HepG2 (cell line): Measurements from ENCODE around the gene PCNA. TPM values are rescaled to one million over a fixed set of nuclear protein-coding genes. Genes with fewer than 3 reads are reported as not detected.

Source experiments
- AKAP8 ChIP-seq: sonication (generic); formaldehyde crosslinking; IDR thresholded peaks from 2 replicates; pipeline ENCODE4 v1.5.1; 2020; ENCODE audit warnings: mild to moderate bottlenecking, missing genetic modification reagents
- ATM ChIP-seq: fragments of 450-650 bp; IDR thresholded peaks from 2 replicates; pipeline ENCODE4 v1.7.1; 2017; ENCODE audit warnings: mild to moderate bottlenecking, borderline replicate concordance
- HNRNPUL1 ChIP-seq: fragments of 200-400 bp; formaldehyde crosslinking; IDR thresholded peaks from 2 replicates; pipeline ENCODE4 v1.6.1; 2017; ENCODE audit warnings: low read depth, mild to moderate bottlenecking, low read length, moderate library complexity
- KLF9 ChIP-seq: IDR thresholded peaks from 2 replicates; pipeline ENCODE4 v1.6.1; 2016; ENCODE audit warnings: low read depth
- MAZ ChIP-seq, 2 experiments: sonication (generic) in 1 of 2; formaldehyde crosslinking in 1 of 2; IDR thresholded peaks; 2 replicates each; pipeline versions ENCODE4 v1.5.0 to v1.6.1; 2012 to 2020; ENCODE audit warnings: low read depth in 2 of 2, mild to moderate bottlenecking in 2 of 2, borderline replicate concordance in 1 of 2, improper control_type of control experiment in 1 of 2, low read length in 1 of 2, missing genetic modification reagents in 1 of 2, moderate library complexity in 1 of 2
- MXD4 ChIP-seq: IDR thresholded peaks from 2 replicates; pipeline ENCODE4 v1.6.1; 2016; ENCODE audit warnings: mild to moderate bottlenecking, missing biosample characterization, missing genetic modification reagents
- NONO ChIP-seq, 2 experiments: fragments of 450-650 bp in 1 of 2; sonication (generic) in 1 of 2; formaldehyde crosslinking in 1 of 2; IDR thresholded peaks in 1 of 2; conservative IDR thresholded peaks in 1 of 2; 2 replicates each; pipeline versions ENCODE4 v1.6.1 to v1.8.0; 2017 to 2022; ENCODE audit warnings: mild to moderate bottlenecking in 1 of 2, missing genetic modification reagents in 1 of 2, moderate library complexity in 1 of 2
- NR3C1 ChIP-seq: sonication (generic); formaldehyde crosslinking; IDR thresholded peaks from 2 replicates; pipeline ENCODE4 v1.4.0; 2020; ENCODE audit warnings: missing genetic modification reagents
- PCBP2 ChIP-seq: fragments of 200-400 bp; formaldehyde crosslinking; optimal IDR thresholded peaks from 2 replicates; pipeline ENCODE3; 2018; ENCODE audit warnings: low read length, low read depth; ENCODE audit not compliant: poor library complexity, severe bottlenecking
- RBM22 ChIP-seq: fragments of 200-400 bp; formaldehyde crosslinking; optimal IDR thresholded peaks from 2 replicates; pipeline ENCODE3; 2017; ENCODE audit warnings: mild to moderate bottlenecking, low read length, moderate library complexity
- ZNF207 ChIP-seq: fragments of 450-650 bp; IDR thresholded peaks from 2 replicates; pipeline ENCODE4 v1.6.1; 2016; ENCODE audit warnings: antibody characterized with exemption, borderline replicate concordance
- ZNF317 ChIP-seq: sonication (generic); formaldehyde crosslinking; IDR thresholded peaks from 2 replicates; pipeline ENCODE4 v1.5.0; 2020; ENCODE audit warnings: mild to moderate bottlenecking, missing genetic modification reagents
- ZNF766 ChIP-seq: sonication (generic); formaldehyde crosslinking; IDR thresholded peaks from 2 replicates; pipeline ENCODE4 v1.5.0; 2020; ENCODE audit warnings: missing genetic modification reagents, borderline replicate concordance
- ZNF891 ChIP-seq: sonication (generic); formaldehyde crosslinking; IDR thresholded peaks from 2 replicates; pipeline ENCODE4 v1.5.0; 2020; ENCODE audit warnings: mild to moderate bottlenecking, missing genetic modification reagents
- polyA plus RNA-seq, 8 experiments: library from polyadenylated mRNA; depleted of rRNA in 3 of 8; stranded (reverse) in 7 of 8; unstranded in 1 of 8; fragments of >200 nt; fragmentation: Illumina TruSeq in 4 of 8; extraction: Trizol in 4 of 8; gene quantifications; 2 replicates each; pipeline versions ENCODE4 v1.2.1 to v1.2.3, GENCODE V29; 2011 to 2016; ENCODE audit warnings: low read depth in 4 of 8, missing spikeins in 1 of 8, mixed read lengths in 1 of 8; ENCODE audit not compliant: insufficient read depth in 1 of 8
- total RNA-seq, 5 experiments: library from RNA; depleted of rRNA; stranded (reverse); fragments of >200 nt; fragmentation: Illumina TruSeq; extraction: Trizol; gene quantifications; 2 replicates each; pipeline ENCODE4 v1.2.3, GENCODE V29; 2016; ENCODE audit warnings: low read depth in 1 of 5
- TF ChIP-seq, protein P1 (sequence below): sonication (generic); formaldehyde crosslinking; IDR thresholded peaks from 2 replicates; pipeline ENCODE4 v1.5.1; 2020; ENCODE audit warnings: mild to moderate bottlenecking, missing genetic modification reagents, moderate library complexity
- TF ChIP-seq, protein P2 (sequence below): sonication (generic); formaldehyde crosslinking; IDR thresholded peaks from one replicate; pipeline ENCODE4 v1.5.1; 2020; ENCODE audit warnings: mild to moderate bottlenecking, missing genetic modification reagents; ENCODE audit errors: not compliant biosample characterization

PCNA gene
- total and polyA plus RNA-seq, 2 of the 13 experiments (the other 11 are each of a cell fraction or from before 2014, with no cell fraction given), result 229 to 655 TPM

DNA sequence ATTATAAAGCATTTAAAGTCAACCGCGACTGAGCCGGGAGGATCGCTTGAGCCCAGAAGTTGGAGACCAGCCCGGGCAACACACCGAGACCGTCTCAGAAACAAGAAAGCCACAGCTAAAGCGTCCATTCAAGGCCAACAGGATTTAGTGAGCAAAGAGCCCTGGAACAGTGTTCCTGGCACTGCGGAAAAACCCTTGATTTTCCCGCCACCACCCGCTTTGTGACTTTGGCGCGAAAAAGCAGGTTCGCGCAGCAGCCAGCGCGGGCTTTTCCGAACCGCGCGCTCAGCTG, 669 bp downstream of the PCNA start (continued):
- TF ChIP-seq PCBP2 (no peak), ZNF891 (no peak), KLF9 (CRISPR knock-in tag) (peak; percentile 86), ZNF207 (no peak), AKAP8 (CRISPR knock-in tag) (no peak), ZNF766 (CRISPR knock-in tag) (no peak), ATM (no peak), NR3C1 (CRISPR knock-in tag) (no peak), NONO (IDR thresholded peaks at IDR 0.05) (no peak), NONO (CRISPR knock-in tag; conservative IDR thresholded peaks at IDR 0.05) (no peak), HNRNPUL1 (no peak), MAZ (IDR thresholded peaks at IDR 0.05; ENCODE audit: borderline replicate concordance, low read depth, low read length) (0 out of 2 replicates have a peak, but pooled peaks have one; percentile 11), MAZ (CRISPR knock-in tag; IDR thresholded peaks at IDR 0.05; ENCODE audit: low read depth) (no peak), RBM22 (no peak), MXD4 (CRISPR knock-in tag) (no peak; the same call in 1 of the 2 replicates), ZNF317 (CRISPR knock-in tag) (no peak; the same call in 1 of the 2 replicates)
- TF ChIP-seq, protein P1, sequence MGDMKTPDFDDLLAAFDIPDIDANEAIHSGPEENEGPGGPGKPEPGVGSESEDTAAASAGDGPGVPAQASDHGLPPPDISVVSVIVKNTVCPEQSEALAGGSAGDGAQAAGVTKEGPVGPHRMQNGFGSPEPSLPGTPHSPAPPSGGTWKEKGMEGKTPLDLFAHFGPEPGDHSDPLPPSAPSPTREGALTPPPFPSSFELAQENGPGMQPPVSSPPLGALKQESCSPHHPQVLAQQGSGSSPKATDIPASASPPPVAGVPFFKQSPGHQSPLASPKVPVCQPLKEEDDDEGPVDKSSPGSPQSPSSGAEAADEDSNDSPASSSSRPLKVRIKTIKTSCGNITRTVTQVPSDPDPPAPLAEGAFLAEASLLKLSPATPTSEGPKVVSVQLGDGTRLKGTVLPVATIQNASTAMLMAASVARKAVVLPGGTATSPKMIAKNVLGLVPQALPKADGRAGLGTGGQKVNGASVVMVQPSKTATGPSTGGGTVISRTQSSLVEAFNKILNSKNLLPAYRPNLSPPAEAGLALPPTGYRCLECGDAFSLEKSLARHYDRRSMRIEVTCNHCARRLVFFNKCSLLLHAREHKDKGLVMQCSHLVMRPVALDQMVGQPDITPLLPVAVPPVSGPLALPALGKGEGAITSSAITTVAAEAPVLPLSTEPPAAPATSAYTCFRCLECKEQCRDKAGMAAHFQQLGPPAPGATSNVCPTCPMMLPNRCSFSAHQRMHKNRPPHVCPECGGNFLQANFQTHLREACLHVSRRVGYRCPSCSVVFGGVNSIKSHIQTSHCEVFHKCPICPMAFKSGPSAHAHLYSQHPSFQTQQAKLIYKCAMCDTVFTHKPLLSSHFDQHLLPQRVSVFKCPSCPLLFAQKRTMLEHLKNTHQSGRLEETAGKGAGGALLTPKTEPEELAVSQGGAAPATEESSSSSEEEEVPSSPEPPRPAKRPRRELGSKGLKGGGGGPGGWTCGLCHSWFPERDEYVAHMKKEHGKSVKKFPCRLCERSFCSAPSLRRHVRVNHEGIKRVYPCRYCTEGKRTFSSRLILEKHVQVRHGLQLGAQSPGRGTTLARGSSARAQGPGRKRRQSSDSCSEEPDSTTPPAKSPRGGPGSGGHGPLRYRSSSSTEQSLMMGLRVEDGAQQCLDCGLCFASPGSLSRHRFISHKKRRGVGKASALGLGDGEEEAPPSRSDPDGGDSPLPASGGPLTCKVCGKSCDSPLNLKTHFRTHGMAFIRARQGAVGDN (CRISPR knock-in tag), result no peak
- TF ChIP-seq, protein P2, sequence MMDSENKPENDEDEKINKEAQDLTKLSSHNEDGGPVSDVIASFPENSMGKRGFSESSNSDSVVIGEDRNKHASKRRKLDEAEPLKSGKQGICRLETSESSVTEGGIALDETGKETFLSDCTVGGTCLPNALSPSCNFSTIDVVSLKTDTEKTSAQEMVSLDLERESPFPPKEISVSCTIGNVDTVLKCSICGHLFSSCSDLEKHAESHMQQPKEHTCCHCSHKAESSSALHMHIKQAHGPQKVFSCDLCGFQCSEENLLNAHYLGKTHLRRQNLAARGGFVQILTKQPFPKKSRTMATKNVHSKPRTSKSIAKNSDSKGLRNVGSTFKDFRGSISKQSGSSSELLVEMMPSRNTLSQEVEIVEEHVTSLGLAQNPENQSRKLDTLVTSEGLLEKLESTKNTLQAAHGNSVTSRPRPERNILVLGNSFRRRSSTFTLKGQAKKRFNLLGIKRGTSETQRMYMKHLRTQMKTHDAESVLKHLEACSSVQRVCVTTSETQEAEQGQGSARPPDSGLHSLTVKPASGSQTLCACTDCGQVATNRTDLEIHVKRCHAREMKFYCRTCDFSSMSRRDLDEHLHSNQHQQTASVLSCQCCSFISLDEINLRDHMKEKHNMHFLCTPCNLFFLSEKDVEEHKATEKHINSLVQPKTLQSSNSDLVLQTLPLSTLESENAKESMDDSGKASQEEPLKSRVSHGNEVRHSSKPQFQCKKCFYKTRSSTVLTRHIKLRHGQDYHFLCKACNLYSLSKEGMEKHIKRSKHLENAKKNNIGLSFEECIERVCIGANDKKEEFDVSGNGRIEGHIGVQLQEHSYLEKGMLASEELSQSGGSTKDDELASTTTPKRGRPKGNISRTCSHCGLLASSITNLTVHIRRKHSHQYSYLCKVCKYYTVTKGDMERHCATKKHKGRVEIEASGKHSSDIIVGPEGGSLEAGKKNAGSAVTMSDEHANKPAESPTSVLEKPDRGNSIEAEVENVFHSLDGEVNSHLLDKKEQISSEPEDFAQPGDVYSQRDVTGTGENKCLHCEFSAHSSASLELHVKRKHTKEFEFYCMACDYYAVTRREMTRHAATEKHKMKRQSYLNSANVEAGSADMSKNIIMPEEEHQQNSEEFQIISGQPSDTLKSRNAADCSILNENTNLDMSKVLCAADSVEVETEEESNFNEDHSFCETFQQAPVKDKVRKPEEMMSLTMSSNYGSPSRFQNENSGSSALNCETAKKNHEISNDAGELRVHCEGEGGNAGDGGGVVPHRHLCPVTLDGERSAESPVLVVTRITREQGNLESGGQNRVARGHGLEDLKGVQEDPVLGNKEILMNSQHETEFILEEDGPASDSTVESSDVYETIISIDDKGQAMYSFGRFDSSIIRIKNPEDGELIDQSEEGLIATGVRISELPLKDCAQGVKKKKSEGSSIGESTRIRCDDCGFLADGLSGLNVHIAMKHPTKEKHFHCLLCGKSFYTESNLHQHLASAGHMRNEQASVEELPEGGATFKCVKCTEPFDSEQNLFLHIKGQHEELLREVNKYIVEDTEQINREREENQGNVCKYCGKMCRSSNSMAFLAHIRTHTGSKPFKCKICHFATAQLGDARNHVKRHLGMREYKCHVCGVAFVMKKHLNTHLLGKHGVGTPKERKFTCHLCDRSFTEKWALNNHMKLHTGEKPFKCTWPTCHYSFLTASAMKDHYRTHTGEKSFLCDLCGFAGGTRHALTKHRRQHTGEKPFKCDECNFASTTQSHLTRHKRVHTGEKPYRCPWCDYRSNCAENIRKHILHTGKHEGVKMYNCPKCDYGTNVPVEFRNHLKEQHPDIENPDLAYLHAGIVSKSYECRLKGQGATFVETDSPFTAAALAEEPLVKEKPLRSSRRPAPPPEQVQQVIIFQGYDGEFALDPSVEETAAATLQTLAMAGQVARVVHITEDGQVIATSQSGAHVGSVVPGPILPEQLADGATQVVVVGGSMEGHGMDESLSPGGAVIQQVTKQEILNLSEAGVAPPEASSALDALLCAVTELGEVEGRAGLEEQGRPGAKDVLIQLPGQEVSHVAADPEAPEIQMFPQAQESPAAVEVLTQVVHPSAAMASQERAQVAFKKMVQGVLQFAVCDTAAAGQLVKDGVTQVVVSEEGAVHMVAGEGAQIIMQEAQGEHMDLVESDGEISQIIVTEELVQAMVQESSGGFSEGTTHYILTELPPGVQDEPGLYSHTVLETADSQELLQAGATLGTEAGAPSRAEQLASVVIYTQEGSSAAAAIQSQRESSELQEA (CRISPR knock-in tag), result no peak
